ENCODE data around the gene DPEP2.
"Not testable (repeated sequence)": the region's sequence is repeated elsewhere in the genome, so short reads cannot be mapped to it uniquely, and the experiment has no call there.

DNA sequence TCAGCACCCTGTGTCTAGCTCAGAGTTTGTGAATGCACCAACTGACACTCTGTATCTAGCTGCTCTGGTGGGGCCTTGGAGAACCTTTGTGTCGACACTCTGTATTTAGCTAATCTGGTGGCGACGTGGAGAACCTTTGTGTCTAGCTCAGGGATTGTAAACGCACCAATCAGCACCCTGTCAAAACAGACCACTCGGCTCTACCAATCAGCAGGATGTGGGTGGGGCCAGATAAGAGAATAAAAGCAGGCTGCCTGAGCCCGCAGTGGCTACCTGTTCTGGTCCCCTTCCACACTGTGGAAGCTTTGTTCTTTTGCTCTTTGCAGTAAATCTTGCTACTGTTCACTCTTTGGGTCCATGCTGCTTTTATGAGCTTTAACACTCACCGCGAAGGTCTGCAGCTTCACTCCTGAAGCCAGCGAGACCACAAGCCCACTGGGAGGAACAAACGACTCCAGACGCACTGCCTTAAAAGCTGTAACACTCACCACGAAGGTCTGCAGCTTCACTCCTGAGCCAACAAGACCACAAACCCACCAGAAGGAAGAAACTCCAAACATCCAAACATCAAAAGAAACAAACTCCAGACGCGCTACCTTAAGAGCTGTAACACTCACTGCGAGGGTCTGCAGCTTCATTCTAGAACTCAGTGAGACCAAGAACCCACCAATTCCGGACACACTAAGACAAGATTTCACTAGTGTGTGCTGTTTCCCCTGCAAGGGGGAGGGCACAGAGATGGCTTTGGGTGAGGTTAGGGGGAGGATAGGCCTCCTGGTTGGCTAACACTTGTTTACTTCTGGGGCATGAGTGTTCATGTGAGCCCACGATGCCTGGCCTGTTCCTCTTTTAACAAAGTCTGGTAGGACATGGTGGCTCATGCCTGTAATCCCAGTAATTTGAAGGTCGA is at the start of gene DPEP2:
- TF ChIP-seq, protein P1, sequence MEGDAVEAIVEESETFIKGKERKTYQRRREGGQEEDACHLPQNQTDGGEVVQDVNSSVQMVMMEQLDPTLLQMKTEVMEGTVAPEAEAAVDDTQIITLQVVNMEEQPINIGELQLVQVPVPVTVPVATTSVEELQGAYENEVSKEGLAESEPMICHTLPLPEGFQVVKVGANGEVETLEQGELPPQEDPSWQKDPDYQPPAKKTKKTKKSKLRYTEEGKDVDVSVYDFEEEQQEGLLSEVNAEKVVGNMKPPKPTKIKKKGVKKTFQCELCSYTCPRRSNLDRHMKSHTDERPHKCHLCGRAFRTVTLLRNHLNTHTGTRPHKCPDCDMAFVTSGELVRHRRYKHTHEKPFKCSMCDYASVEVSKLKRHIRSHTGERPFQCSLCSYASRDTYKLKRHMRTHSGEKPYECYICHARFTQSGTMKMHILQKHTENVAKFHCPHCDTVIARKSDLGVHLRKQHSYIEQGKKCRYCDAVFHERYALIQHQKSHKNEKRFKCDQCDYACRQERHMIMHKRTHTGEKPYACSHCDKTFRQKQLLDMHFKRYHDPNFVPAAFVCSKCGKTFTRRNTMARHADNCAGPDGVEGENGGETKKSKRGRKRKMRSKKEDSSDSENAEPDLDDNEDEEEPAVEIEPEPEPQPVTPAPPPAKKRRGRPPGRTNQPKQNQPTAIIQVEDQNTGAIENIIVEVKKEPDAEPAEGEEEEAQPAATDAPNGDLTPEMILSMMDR (IDR thresholded peaks at IDR 0.05), result not testable (repeated sequence)
- not testable (repeated sequence) for TF ChIP-seq POLR2A (IDR thresholded peaks at IDR 0.05)

Data from breast epithelium (tissue), 3 donors.